Left renal cortex interstitium (tissue), 4 donors: ENCODE results near the gene KRT72. TPM values are rescaled to one million over a fixed set of nuclear protein-coding genes. Genes with fewer than 3 reads are reported as not detected.

ENCODE experiments used
- DNase-seq, 4 donors: peaks; one replicate each; pipeline ENCODE4 v3.0.0-alpha.2; 2013; ENCODE audit warnings: low read depth in 4 of 4, low spot score in 2 of 4, missing footprints in 1 of 4
- polyA plus RNA-seq, 4 donors: library from polyadenylated mRNA; unstranded; fragments of 120-200 nt; gene quantifications; one replicate each; pipeline ENCODE4 v1.2.1, GENCODE V29; 2013; ENCODE audit not compliant: insufficient read length in 4 of 4

Gene KRT72
- polyA plus RNA-seq, 4 donors, result 0.08 to 0.17 TPM; not detected in 2

DNA sequence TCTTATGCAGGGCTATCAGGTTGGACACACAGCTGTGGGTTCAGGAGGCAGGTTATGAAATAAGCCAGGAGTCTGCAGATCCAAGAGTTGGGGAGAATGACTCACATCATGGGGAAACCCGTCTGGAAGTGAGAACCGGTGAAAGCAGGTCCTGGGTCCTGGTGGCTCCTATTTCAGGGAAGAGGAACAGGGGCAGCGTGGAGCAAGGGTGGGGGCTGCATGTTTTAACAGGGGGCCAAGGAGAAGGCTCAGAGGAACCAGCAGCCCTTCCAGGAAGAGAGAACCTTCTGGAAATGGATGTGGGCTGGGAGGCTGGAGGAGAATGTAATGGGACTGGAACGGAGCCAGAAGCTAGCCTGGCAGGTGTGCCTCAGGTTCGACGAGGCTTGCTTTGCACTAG lies 19.8 kb downstream of the KRT72 start:
- no peak for DNase-seq

DNA sequence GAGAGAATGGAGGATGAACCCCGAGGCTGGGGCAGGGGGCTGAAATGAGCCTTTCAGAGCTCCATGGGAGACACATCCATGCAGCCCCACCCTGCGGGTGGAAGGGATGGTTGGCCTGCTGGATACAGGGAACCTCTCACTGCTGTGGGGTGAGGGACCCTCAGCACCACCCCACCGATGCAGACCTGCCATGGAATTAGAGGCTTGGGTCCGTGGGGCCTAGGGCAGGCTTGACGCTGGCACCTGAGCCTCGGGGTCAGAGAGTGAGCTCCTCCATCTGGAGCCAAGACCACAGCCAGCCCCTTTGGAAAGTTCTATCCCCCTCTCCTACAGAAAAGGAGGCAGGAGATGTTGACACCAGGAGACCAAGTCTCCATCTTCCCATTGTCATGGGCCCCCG lies 20.2 kb downstream of the KRT72 start:
- no peak for DNase-seq

- DNase-seq, result no peak
Measured at GRCh38 chr12:52580496-52580895, 20.8 kb downstream of the KRT72 start.

DNA sequence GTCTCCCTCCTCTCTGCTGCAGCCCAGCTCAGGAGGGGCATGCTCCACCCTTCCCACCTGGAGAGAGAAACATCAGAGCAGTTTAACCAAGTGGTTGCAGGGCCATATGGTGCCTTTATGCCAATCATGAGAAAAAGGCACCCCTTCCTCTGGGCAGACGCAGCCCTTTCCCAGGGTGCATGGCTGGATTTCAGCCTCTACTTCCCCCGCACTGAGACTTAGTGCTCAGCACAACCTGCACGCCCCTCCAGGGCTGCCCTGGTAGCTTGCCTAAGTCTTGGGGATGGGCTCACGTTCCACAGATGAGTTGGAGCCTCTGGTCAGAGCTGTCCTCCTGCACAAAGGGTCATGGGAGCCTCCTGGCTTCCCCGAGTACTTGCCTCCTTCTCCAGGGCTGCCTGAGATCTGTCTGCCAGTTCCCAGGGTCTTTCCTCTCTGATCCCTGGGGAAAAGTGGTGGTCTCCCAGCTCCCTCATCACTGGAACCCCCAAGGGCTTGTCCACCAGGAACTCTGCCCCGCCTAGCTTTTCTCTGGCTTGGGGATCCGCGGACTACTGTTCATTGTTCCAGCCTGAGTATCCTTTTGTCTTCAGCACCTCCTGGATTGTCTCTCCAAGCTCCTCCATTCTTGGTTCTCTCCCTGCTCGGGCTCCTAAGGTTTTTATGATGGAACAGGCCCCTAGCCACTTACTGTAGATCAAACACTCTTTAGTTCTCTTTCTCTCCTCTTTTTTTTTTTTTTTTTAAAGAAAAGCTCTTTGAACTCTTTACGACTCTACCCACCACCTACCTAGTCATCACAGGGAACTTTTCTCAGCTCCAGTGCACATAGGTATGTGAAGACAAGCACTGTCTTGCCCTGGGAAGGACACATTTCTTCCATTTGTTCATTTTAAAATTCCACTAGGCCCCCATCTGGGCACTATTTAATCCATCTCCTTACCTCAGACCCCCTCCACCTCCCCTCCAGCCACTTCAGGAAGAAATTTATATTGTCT lies 21.5 kb downstream of the KRT72 start:
- no peak for DNase-seq

DNA sequence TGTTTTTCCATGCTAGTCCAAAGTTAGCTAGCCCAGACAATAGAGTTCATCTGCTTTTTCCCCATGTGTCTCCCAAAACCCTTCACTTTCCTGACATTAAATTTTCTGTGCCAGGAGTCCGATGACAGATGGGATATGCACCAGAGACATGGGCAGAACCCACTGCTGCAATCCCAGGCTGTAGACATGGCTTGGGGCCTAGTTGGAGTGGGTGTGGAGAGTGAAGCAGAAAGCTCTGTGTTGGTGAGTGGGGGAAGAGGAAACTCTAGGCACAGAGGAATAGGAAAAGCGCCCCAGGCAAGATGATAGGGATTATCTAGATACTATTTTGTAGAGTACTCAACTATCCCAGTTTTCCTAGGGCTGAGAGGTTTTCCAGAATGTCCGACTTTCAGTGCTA lies 22.8 kb downstream of the KRT72 start:
- no peak for DNase-seq

- no peak for DNase-seq
Measured at GRCh38 chr12:52577316-52577715, 23.9 kb downstream of the KRT72 start.

DNA sequence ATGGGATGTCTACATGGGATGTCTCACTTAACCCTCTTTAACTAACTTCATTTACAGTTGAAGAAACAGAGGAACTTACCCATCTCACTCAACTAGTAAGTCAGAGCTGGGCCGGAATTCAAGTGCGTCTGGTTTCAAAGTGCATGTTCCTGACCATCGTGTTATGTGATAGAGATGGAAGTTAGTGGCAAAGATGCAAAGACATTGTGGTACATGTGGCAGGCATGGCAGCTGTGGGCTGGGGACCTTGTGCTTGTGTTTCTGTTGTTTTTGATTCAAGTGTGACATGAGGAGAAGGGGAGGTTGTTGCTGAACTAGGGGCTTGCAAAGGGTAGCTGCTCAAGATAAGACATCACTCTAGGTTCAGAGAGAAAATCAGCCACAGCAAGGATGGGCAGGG lies 25.3 kb downstream of the KRT72 start:
- no peak for DNase-seq

DNA sequence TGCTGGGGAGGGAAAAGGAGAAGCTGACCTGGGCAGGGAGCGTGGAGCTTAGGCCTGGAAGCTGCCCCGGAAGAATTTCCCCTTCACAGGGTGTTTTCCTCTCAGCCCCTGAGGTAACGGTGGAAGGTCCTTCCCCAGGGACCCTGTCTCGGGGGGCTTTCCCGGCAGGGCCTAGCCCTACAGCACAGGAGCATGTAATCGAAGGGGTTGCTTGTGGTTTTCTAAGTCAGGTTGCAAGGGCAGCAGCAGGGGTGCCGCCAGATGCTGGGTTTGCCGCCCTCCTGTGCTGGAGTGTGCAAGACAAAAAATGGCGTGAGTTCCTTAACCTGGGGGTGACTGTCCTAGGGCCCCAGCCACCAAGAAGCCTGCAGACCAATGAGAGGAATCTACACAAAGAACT lies 26.0 kb downstream of the KRT72 start:
- DNase-seq, result no peak

GRCh38 chr12:52573743-52574142 lies 27.5 kb downstream of the KRT72 start, which contains the start of gene KRT74:
TSS of gene KRT74 (minus strand) at chr12:52573843. CDS start at chr12:52573777, 66 bp downstream.
- DNase-seq, result no peak

DNA sequence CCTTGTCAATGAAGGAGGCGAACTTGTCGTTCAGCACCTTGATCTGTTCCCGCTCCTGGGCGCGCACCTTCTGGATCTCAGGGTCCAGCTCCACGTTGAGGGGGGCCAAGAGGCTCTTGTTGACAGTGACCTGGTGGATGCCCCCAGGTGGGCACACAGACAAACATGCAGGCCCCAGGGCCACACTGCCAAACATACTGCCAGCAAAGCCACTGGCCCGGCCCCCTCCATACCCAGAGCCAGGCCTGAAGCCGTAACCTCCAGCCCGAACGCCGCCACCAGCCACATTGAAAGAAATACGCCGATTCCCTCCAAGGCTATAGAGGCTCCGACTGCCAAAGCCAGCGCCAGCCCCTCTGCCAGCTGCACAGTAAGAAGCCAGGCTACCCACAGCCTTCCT lies 28.0 kb downstream of the KRT72 start:
- DNase-seq, result no peak

DNA sequence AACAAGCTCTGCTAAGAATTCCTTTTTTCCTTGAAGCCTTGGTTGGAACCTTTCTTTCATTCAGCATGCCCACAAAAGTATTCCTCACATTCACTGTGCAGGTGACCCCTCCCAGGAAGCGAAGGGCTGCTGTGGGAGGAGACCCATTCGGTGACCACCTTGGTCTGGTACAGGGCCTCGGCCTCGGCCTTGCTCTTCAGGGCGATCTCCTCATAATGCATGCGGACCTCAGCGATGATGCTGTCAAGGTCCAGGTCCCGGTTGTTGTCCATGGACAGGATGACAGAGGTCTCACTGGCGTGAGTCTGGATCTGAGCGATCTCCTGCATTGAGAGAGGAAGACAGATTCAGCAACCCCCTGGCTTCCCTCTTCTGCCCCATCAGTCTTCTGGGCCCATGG lies 30.8 kb downstream of the KRT72 start:
- no peak for DNase-seq

DNA sequence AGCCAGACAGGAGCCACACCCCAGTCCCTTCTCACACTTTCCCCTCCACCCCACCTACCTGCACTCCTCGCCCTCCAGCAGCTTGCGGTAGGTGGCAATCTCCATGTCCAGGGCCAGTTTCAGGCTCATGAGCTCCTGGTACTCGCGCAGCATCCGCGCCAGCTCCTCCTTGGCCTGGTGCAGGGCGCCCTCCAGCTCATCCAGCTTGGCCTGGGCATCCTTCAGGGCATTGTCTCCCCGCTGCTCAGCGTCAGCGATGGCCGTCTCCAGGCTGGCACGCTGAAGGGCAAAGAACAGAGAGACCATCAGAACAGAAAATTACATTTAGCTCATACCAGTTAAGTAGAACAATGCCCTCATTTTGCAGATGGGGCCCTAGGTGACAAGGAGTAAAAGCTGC lies 33.2 kb downstream of the KRT72 start:
- no peak for DNase-seq

GRCh38 chr12:52566847-52567291 lies 34.4 kb downstream of the KRT72 start:
- DNase-seq, result no peak

DNA sequence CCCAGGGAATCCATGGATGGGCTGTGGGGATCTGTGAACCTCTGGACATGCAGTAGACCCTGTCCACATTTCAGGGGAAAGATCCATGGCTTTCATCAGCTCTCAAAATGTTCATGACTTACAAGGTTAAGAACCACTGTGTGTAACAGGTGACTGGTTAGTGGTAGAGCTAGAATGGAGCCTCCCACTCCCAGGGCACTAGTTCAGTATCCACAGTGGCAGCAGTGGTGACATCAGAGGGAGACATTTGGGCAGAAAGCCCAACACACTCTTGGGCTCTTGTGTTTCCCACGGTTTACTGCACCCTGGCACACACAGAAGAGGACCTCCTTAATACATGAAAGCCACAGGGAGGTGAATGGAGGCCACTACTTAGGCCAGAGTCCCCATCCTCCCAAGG lies 36.7 kb downstream of the KRT72 start:
- DNase-seq, result no peak

GRCh38 chr12:52561880-52562449 lies 39.3 kb downstream of the KRT72 start:
- DNase-seq, result no peak

GRCh38 chr12:52559979-52560378 lies 41.3 kb downstream of the KRT72 start:
- no peak for DNase-seq

DNA sequence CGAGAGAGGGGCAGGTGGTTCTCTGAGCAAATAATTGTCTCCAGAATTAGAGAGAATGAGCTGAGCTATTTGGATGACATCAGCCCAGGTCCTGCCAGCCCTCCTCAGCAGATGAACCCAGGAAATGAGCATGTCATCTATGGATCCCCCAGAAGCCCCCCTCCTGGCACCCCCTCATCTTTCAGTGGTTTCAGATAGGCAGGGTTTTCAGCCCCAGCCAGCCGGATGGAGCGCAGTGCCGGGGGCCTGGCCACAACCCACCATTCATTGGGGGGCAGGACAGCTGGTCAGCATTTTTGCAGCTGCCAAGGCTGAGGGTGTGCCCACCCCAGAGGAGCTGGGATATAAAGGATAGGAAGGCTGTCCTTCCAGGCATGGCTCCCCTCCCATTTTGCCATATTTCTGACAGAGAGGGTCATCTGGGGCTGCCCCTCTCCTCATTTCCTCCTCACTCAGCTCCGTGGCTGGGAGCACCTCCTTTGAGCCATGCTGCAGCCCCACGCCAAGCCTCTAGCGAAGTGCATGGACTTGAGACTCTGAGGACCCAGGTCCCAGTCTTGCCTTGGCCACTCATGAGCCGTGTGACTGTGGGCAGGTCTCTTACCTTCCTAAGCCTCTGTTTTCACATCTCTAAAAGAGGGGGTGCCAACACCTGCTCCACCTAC lies 42.4 kb downstream of the KRT72 start:
- DNase-seq, result no peak

DNA sequence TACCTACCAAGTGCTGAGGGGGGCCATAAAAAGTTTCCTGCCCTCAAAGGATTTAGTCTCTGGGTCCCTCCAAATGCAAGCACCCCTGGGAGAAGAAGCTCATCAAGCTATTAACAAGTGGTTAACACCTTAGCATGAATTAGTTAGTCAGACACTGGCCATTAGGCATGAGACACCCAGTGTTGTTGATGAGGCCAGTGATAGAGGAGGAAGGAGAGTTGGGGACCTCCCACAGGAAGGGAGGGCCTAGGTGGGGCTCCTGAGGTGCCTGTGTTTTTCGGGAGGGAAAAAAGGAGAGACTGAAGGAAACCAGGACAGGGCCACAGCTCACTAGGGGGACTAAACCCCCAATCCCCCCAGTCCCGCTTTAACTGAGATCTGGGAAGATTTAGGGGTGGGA lies 43.8 kb downstream of the KRT72 start:
- DNase-seq, result no peak

- no peak for DNase-seq
Measured at GRCh38 chr12:52555577-52555976, 45.7 kb downstream of the KRT72 start.

DNA sequence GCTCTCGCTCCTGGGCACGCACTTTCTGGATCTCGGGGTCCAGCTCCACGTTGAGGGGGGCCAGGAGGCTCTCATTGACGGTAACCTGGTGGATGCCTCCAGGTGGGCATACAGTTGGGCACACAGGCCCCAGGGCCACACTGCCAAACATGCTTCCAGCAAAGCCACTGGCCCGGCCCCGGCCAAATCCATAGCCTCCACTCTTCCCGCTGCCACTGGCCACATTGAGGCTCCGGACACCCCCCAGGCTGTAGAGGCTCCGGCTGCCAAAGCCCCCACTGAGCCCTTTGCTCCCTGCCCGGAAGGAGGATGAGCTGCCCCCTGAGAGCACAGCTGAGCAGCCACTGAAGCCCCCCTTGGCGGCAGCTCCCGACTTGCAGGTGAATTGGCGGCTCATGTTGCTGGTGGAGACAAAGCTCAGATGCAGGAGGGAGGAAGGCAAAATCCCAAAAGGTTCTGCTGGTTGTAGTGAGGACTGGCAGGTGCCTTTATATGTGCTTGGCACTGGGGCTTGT lies 48.5 kb downstream of the KRT72 start, which contains the start of gene KRT71:
Gene KRT71 (minus strand): TSS at position 465 of the 515 bp plus-strand sequence. CDS start 68 bp downstream, at position 397.
- no peak for DNase-seq

GRCh38 chr12:52552055-52552454 lies 49.2 kb downstream of the KRT72 start:
- no peak for DNase-seq
